Measurements from ENCODE around the gene HNRNPL. TPM values are rescaled to one million over a fixed set of nuclear protein-coding genes. Genes with fewer than 3 reads are reported as not detected.
A peak's percentile ranks its signal among the peaks of the same experiment; 100 is the strongest.

Gene HNRNPL
- total and polyA plus RNA-seq, 2 experiments from 2014 or later = 123 to 245 TPM

DNA sequence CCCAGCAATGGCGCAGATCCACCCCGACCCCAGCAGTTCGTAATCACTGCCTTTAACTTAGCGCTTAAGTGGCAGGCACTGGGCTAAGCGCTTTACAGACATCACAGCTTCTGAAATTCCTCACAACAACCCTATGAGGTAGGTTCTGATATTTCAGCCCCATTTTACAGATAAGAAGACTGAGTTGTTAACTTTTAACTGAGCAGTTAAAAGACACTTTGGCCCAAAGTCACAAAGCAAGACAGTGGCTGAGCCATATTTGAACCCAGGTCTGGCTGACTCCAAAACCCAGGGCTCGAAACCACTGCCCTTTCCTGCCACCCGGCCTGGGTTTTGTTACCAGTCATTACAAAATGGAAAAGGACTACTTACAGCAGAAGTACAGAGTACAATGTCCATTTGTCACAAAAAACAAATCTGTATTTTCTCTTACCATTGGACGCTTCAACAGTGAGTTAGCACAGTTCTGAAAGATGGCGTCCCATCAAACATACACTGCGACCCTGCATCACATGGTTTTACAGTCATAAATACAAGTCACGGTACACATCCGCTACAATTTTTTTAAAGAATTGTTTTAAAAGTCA, 8.5 kb downstream of the HNRNPL start:
- Histone ChIP-seq H3K4me3 (no peak overlapping the region), H3K27ac (no peak overlapping the region), H3K4me1 (ENCODE audit: insufficient read depth) (no peaks in the 10 kb centered on the region), H2AFZ (no peak overlapping the region), H4K20me1 (ENCODE audit: insufficient read depth) (peaks cover 5% of the 10 kb centered on the region; the same call in 1 of the 2 replicates), H3K79me2 (ENCODE audit: insufficient read depth) (peaks cover 75% of the 10 kb centered on the region), H3K4me2 (ENCODE audit: unreplicated experiment) (no peak overlapping the region), H3K27me3 (replicated peaks; ENCODE audit: insufficient read depth) (no peaks in the 10 kb centered on the region), H3K9ac (no peak overlapping the region), H3F3A (ENCODE audit: insufficient read depth) (peaks cover 55% of the 10 kb centered on the region), H3K9me2 (ENCODE audit: insufficient read depth) (no peaks in the 10 kb centered on the region), H3K9me3 (ENCODE audit: low read depth) (no peaks in the 10 kb centered on the region), H3K36me3 (ENCODE audit: low read depth) (peaks cover 91% of the 10 kb centered on the region)
- TF ChIP-seq EZH2 (IDR thresholded peaks at IDR 0.05; ENCODE audit: insufficient read depth, poor library complexity, severe bottlenecking) (no peak), EZH2phosphoT487 (IDR thresholded peaks at IDR 0.05; ENCODE audit: insufficient read depth, low read depth) (no peak)
- in situ Hi-C loops (cut with MboI) = no loop called here
- no peak for DNase-seq
- WGBS, 2 experiments (ENCODE audit: low coverage in 1 of 2, low lambda C conversion rate in 2 of 2, missing lambda C conversion rate in 2 of 2) = 88 to 92% methylated on average over 12 of the region's 12 CpGs

DNA sequence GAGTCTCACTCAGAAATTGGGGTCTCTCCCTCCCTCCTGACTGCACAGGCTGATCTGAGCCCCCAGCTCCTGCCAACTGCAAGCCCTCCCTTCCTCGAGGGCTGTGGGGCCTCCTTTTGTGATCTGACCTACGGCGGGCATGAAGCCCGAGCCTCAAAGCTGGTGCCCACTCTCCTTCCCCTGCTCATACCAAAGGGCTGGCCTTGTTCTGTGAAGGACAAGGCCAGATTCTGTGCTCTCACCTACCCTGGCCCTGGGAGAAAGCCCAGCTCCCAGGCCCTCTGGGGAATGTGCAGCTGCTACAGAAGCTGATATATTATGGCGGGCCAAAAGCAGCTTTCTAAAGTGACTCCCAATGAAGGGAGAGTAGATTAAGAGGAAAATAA, 9.2 kb downstream of the HNRNPL start:
- Histone ChIP-seq H3K4me3 (no peak overlapping the region), H3F3A (ENCODE audit: insufficient read depth) (peaks cover 62% of the 10 kb centered on the region), H3K36me3 (ENCODE audit: low read depth) (peaks cover 91% of the 10 kb centered on the region), H4K20me1 (ENCODE audit: insufficient read depth) (peaks cover 5% of the 10 kb centered on the region; the same call in 1 of the 2 replicates), H2AFZ (no peak overlapping the region), H3K4me1 (ENCODE audit: insufficient read depth) (peaks cover 6% of the 10 kb centered on the region; the same call in 1 of the 2 replicates), H3K9me2 (ENCODE audit: insufficient read depth) (no peaks in the 10 kb centered on the region), H3K4me2 (ENCODE audit: unreplicated experiment) (no peak overlapping the region), H3K79me2 (ENCODE audit: insufficient read depth) (peaks cover 68% of the 10 kb centered on the region), H3K9ac (no peak overlapping the region), H3K27me3 (replicated peaks; ENCODE audit: insufficient read depth) (no peaks in the 10 kb centered on the region), H3K27ac (no peak overlapping the region), H3K9me3 (ENCODE audit: low read depth) (no peaks in the 10 kb centered on the region)
- no peak for TF ChIP-seq EZH2 (IDR thresholded peaks at IDR 0.05; ENCODE audit: insufficient read depth, poor library complexity, severe bottlenecking)
- TF ChIP-seq EZH2phosphoT487 (IDR thresholded peaks at IDR 0.05; ENCODE audit: insufficient read depth, low read depth) = no peak
- DNase-seq = no peak
- in situ Hi-C loops (cut with MboI) = no loop called here
- 95 to 96% methylated on average over 5 of the region's 5 CpGs for WGBS, 2 experiments (ENCODE audit: low coverage in 1 of 2, low lambda C conversion rate in 2 of 2, missing lambda C conversion rate in 2 of 2)

DNA sequence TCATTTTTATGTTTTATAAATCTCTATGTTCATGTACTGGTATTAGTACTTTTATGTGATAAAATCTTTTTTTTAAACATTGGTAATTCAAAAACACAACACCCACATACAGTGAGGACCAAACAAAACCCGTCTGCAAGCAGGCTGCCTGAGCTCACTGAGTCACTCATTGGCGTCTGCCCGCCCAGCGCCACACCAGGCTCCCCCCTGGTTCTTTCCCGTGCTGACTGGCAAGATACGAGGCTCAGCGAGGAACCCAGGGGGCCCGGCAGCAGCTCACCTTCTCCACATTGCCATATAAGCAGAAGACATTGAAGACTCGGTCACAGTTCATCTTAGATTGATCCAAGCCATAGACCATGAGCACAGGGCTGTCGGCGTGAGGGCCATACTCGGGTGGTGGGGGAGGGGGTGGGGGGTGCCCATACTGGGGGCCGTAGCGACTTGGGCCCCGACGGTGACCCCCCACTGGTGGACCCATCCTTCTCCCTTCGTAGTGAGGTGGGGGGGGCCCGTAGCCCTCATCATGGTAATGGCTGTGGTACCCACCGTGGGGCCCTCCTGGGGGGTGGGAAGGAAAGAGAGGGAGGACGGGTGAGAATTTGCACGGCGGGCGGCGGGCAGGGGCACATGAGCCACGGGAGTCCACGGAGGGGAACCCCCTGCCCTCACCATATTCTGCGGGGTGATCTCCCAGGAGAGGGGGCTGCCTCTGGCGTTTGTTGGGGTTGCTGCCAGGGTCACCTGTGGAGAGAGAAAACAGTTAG, 9.8 kb downstream of the HNRNPL start:
- Histone ChIP-seq H3K4me1 (ENCODE audit: insufficient read depth) (peaks cover 8% of the 10 kb centered on the region; the same call in 1 of the 2 replicates), H4K20me1 (ENCODE audit: insufficient read depth) (peaks cover 5% of the 10 kb centered on the region; the same call in 1 of the 2 replicates), H3K4me2 (ENCODE audit: unreplicated experiment) (no peak overlapping the region), H3K27me3 (replicated peaks; ENCODE audit: insufficient read depth) (no peaks in the 10 kb centered on the region), H3K79me2 (ENCODE audit: insufficient read depth) (peaks cover 62% of the 10 kb centered on the region), H3K4me3 (no peak overlapping the region), H3K27ac (peak overlapping the region; percentile 35; the same call in 1 of the 2 replicates), H3K36me3 (ENCODE audit: low read depth) (peaks cover 86% of the 10 kb centered on the region), H3K9me2 (ENCODE audit: insufficient read depth) (no peaks in the 10 kb centered on the region), H3F3A (ENCODE audit: insufficient read depth) (peaks cover 68% of the 10 kb centered on the region), H3K9me3 (ENCODE audit: low read depth) (no peaks in the 10 kb centered on the region), H2AFZ (no peak overlapping the region), H3K9ac (no peak overlapping the region)
- WGBS, 2 experiments (ENCODE audit: low coverage in 1 of 2, low lambda C conversion rate in 2 of 2, missing lambda C conversion rate in 2 of 2) = 63 to 79% methylated on average over 12 to 27 of the region's 28 CpGs
- DNase-seq = peak; percentile 45
- no peak for TF ChIP-seq EZH2phosphoT487 (IDR thresholded peaks at IDR 0.05; ENCODE audit: insufficient read depth, low read depth)
- no peak for TF ChIP-seq EZH2 (IDR thresholded peaks at IDR 0.05; ENCODE audit: insufficient read depth, poor library complexity, severe bottlenecking)
- in situ Hi-C loops (cut with MboI) = no loop called here

GRCh38 chr19:38838986-38839761, 10.6 kb downstream of the HNRNPL start:
- no peak for DNase-seq
- WGBS, 2 experiments (ENCODE audit: low coverage in 1 of 2, low lambda C conversion rate in 2 of 2, missing lambda C conversion rate in 2 of 2) = 89 to 91% methylated on average over 12 of the region's 12 CpGs
- Histone ChIP-seq H3K9ac (no peak overlapping the region), H3F3A (ENCODE audit: insufficient read depth) (peaks cover 76% of the 10 kb centered on the region), H3K4me1 (ENCODE audit: insufficient read depth) (peaks cover 8% of the 10 kb centered on the region; the same call in 1 of the 2 replicates), H3K9me3 (ENCODE audit: low read depth) (no peaks in the 10 kb centered on the region), H3K36me3 (ENCODE audit: low read depth) (peaks cover 78% of the 10 kb centered on the region), H3K9me2 (ENCODE audit: insufficient read depth) (no peaks in the 10 kb centered on the region), H3K27me3 (replicated peaks; ENCODE audit: insufficient read depth) (no peaks in the 10 kb centered on the region), H3K79me2 (ENCODE audit: insufficient read depth) (peaks cover 54% of the 10 kb centered on the region), H4K20me1 (ENCODE audit: insufficient read depth) (peaks cover 5% of the 10 kb centered on the region; the same call in 1 of the 2 replicates), H3K4me3 (no peak overlapping the region), H3K4me2 (ENCODE audit: unreplicated experiment) (no peak overlapping the region), H3K27ac (peak overlapping the region; percentile 35), H2AFZ (no peak overlapping the region)
- in situ Hi-C loops (cut with MboI) = no loop called here
- TF ChIP-seq EZH2 (IDR thresholded peaks at IDR 0.05; ENCODE audit: insufficient read depth, poor library complexity, severe bottlenecking) = no peak
- TF ChIP-seq EZH2phosphoT487 (IDR thresholded peaks at IDR 0.05; ENCODE audit: insufficient read depth, low read depth) = no peak
